Activated naive CD4-positive, alpha-beta T cell treated with anti-CD3 and anti-CD28 coated beads, Interleukin-2, amount 50 U/mL, for 72 hours (primary cell): Measurements from ENCODE around the gene R3HCC1L. TPM values are rescaled to one million over a fixed set of nuclear protein-coding genes. Genes with fewer than 3 reads are reported as not detected.

Experiments
- total RNA-seq, 2 donors: library from RNA; stranded (reverse); gene quantifications; one replicate each; pipeline ENCODE4 v1.2.3, GENCODE V29; 2022

Gene R3HCC1L
- total RNA-seq, 2 donors from 2014 or later: 15.4 to 16.7 TPM

Other genes with a start within 250 kb of the R3HCC1L start
- gene CRTAC1, start 104.0 kb upstream of the R3HCC1L start, total RNA-seq: not detected
- gene LOXL4, start 133.5 kb downstream of the R3HCC1L start, total RNA-seq: not detected